Measurements from ENCODE around the gene PLA2G2C.

The PLA2G2C gene

GRCh38 chr1:20152599-20152930, 33.8 kb downstream of the PLA2G2C start:
- no peak for DNase-seq (ENCODE audit: low read depth)

DNA sequence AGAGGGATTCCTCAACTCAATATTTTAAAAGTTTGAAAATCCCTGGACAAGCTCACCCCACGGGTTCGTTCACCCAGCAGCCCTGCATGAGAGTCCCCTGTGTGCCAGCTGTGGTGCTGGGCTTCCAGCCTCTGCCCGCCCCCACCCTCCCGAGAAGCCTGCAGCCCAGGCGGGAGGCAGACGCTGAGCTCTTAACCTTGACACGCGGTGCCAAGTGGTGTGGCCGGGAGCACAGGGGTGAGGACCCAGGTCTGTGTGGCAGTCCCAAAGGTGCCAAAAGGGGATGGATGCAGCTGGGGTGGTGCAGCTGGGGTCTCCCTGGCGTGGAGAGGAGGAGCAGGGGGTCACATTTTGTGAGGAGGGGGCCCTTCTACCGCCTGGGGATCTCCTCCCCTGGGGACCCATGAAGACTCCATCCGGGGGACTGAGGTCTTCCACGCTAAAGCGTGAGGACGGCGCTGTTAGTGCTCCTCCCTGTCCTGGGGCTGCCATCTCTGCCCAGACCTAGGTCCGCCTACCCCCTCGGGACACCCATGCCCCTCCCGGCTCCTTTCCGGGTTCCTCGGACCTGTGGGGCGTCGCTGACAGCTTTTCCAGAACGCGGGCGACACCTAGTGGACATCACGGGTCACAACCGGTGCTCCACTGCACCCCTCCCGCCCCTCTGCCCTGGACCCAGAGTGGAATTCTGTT, 34.3 kb downstream of the PLA2G2C start:
- DNase-seq (ENCODE audit: low read depth) = peak; percentile 73

DNA sequence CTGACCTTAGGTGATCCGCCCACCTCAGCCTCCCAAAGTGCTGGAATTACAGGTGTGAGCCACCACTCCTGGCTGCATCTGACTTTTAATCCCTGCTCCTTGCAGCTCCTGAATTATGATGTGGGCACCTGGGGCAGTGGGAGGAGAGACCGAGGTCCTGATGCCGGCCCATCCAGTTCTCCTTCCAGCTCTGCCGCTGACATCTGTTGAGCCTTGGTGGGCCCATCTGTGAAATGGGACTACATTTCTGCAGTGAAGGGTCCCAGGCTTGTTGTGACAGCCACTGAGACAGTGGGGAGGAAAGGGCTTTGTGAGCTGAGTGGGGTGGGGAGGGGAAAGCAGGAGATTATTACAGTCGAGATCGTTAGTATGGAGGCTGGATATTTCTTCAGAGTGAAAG, 35.3 kb downstream of the PLA2G2C start:
- no peak for DNase-seq (ENCODE audit: low read depth)

GRCh38 chr1:20150326-20150705, 36.0 kb downstream of the PLA2G2C start:
- DNase-seq (ENCODE audit: low read depth) = no peak

- no peak for DNase-seq (ENCODE audit: low read depth)
These were observed 36.6 kb downstream of the PLA2G2C start for GRCh38 chr1:20149601-20150325.

- no peak for DNase-seq (ENCODE audit: low read depth)
These were observed 37.5 kb downstream of the PLA2G2C start for GRCh38 chr1:20148571-20149500.

DNA sequence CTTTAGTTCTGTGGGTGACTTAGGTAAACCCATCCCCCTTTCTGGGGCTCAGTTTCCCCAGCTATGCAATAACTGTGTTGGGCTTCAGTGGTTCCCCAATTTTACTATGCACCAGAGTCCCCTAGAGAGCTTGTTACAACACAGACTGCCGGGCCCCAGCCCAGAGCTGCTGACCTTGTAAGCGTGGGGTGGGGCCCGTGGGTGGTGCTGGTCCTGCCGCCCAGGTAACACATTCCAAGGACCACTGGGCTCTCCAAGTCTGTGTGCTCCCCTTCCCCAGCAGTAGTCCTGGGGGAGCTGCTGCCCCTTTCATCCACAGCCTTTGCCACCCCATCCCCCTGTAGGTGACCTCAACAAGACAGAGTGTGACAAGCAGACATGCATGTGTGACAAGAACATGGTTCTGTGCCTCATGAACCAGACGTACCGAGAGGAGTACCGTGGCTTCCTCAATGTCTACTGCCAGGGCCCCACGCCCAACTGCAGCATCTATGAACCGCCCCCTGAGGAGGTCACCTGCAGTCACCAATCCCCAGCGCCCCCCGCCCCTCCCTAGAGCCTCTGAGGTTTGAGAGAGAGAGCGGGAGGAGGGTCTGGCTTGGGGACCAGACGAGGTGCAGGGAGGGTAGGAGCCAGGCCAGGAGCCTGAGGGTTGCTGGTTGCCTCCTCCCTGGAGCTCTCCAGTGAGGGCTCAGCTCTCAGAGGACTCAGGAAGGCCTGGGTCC, 38.3 kb downstream of the PLA2G2C start:
- no peak for DNase-seq (ENCODE audit: low read depth)

DNA sequence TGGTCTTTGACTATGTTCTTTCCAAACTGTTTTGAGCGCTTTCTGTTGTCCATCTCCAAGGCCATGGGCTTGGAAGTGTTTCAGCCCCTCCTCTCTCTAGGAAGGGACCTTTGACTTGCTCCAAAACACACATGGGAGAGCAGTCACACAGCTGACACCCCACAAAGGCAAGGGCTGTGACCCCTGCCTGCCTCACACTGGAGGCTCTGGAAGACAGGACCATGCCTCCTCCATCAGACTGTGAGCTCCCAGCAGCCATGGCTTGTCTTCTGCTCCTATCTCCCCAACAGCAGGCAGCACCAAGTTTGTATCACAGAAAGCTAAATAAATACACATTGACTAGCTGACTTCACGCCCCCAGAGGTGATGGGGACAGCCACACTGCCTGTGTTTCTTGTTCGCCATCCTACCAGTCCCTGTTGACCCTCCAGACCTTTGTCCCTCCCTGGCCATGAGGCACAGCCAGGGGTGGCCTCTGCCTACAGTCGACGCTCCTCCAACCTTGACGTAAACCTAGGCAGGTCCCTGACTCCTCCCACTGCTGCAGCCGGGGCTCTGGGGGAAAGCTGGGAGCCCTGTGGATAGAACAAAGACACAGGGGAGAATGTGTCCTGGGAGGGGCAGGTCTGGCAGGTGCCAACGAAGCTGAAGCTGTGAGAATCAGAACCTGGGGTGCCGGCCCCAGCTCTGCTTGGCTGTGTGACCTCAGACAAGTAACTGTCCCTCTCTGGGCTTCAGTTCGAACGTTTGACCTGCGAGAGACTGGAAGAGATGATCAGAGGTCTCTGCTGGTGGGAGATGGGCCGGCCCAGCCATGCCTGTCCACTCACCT, 42.4 kb downstream of the PLA2G2C start:
- DNase-seq (ENCODE audit: low read depth) = no peak

DNA sequence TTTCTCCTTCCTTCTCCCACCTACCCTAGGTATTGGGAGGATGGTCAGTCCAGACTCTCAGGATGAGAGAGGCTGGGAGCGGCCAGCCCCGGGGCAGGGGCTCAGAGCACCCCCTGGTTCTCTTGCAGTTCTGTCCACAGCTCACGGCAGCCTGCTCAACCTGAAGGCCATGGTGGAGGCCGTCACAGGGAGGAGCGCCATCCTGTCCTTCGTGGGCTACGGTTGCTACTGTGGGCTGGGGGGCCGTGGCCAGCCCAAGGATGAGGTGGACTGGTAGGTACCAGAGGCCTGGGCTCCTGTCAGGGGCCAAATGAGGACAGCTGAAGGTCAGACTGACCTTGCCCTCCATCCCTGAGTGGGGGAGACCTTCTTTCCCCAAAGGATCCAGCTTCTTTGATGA, 43.0 kb downstream of the PLA2G2C start:
- no peak for DNase-seq (ENCODE audit: low read depth)

DNA sequence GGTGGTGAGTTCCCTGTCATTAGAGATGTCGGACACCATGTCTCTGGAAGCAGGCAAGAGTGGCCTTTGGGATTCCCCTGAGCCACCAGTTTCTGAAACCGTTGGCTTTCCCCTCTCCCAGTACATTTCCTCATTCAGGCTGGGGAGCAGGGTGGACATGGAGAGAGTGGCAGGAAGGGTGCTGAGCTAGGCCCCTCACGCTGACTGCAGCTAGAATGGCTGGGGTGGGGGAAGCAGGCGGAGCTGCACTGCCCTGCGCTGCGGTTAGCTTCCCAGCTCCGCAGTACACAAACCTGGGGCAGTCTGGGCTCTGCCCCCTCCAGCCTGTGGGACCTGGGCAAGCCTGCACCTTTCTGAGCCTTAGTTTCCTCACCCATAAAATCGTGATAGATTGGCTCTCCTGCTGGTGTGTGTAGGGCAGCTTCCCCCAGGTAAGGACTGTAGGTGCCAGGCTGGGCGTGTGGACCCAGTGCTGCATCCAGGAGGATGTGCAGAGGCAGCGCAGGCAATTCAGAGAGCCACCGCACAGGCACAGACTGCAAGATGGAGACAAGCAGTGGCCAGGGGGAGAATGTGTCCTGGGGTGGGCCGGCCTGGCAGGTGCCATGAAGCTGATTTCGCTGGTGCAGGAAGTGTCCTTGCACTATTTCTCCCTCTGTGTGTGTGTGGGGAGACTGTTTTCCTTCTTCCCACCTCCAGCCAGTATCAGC, 44.2 kb downstream of the PLA2G2C start:
- DNase-seq (ENCODE audit: low read depth) = no peak

GRCh38 chr1:20141466-20141865, 44.9 kb downstream of the PLA2G2C start:
- no peak for DNase-seq (ENCODE audit: low read depth)

- no peak for DNase-seq (ENCODE audit: low read depth)
These were observed 45.3 kb downstream of the PLA2G2C start for GRCh38 chr1:20141001-20141400.

- no peak for DNase-seq (ENCODE audit: low read depth)
These were observed 46.3 kb downstream of the PLA2G2C start for GRCh38 chr1:20139776-20140612.

DNA sequence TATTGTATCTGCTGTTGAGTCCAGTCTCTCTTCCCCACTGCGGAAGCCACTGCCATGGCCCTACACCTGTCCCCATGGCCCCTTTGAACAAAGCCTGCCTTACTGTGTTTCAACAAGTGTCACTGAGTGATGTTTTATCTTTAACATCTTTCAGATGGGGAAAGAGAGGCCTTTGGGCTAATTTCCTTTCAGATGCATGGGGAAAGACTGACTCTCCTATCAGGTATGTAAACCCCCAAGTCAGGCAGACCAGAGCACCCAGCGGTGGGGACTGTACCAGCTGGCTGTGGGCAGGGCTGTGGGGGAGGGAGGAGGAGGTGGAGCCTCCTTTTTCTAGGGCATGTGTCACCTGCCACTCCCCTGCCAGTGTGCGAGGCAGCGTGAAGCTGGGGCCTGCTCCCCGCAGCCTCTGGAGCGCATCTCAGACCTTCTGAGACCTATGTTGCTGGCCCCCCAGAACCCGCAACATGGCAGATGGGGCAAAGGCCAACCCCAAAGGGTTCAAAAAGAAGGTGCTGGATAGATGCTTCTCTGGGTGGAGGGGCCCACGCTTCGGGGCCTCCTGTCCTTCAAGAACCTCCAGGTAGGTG, 47.3 kb downstream of the PLA2G2C start, which contains the start of gene PLA2G2F:
Gene PLA2G2F (plus strand): TSS at position 363 of the 590 bp plus-strand sequence. CDS start 105 bp downstream, at position 468.
- DNase-seq (ENCODE audit: low read depth) = no peak

DNA sequence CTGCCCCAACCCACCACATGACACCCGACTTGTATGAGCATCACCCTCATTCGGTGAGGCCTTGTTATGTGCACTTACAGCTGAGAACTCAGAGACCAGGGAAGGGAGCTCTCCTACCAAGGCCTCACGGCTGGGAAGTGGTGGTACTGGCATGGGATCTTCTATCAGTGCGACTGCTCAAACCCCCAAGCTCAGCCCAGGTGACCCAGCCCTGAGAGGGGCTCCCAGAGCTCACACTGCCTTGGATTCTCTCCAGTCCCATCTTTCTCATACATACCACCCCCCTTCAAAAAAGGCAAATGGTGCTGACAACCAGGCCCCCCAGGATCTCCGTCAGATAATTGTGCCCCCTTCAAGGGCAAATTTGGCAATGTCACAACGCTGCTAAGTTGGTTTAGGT, 48.0 kb downstream of the PLA2G2C start:
- DNase-seq (ENCODE audit: low read depth) = no peak

- no peak for DNase-seq (ENCODE audit: low read depth)
These were observed 48.7 kb downstream of the PLA2G2C start for GRCh38 chr1:20137604-20138003.

- DNase-seq (ENCODE audit: low read depth) = no peak
These were observed 49.3 kb downstream of the PLA2G2C start for GRCh38 chr1:20137055-20137454.

- DNase-seq (ENCODE audit: low read depth) = no peak
These were observed 50.1 kb downstream of the PLA2G2C start for GRCh38 chr1:20136249-20136648.

GRCh38 chr1:20134995-20135394, 51.3 kb downstream of the PLA2G2C start:
- no peak for DNase-seq (ENCODE audit: low read depth)

Measured in fibroblast of gingiva (primary cell).